ENCODE results near the gene MCF2L. TPM values are rescaled to one million over a fixed set of nuclear protein-coding genes. Genes with fewer than 3 reads are reported as not detected.

MCF2L gene
- polyA plus RNA-seq, 1 experiment, result 0.02 TPM

DNA sequence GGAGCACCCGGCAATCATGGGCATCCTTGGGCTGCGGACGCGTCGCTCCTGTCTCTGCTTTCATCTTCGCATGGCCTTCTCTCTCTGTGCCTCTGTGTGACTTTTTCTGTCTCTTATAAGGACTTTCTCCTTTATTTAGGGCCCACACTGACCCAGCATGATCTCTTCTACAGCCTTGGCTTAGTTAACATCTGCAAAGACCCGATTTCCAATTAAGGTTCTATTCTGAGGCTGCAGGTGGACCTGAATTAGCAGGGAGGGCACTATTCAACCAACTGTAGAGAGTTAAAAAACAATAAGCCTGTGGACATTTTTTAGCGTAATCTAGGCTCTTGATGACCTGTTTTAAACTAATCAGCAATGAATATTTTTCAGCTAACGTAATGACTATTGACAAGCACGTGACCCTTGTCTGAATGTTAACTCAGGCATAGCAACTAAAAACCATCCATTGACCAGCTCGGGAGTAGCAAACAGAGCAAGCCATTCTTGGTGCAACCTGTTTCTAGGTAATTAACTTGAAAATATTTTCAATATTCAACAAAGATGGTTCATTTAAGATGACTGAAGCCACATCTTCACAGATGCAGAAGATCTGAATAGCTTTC, 168.8 kb downstream of the MCF2L start:
- H3K36me3 ChIP-seq (ENCODE audit: control insufficient read depth, insufficient read depth, low read length), result peaks cover 4% of the 10 kb centered on the region
- POLR2A ChIA-PET, result no interaction called here
- no peak overlapping the region for H3K4me3 ChIP-seq (ENCODE audit: low read depth, low read length)
- H3K27me3 ChIP-seq (ENCODE audit: control insufficient read depth, insufficient read depth, low read length), result no peaks in the 10 kb centered on the region
- no peak for DNase-seq (ENCODE audit: low read depth)
- TF ChIP-seq, protein P1, sequence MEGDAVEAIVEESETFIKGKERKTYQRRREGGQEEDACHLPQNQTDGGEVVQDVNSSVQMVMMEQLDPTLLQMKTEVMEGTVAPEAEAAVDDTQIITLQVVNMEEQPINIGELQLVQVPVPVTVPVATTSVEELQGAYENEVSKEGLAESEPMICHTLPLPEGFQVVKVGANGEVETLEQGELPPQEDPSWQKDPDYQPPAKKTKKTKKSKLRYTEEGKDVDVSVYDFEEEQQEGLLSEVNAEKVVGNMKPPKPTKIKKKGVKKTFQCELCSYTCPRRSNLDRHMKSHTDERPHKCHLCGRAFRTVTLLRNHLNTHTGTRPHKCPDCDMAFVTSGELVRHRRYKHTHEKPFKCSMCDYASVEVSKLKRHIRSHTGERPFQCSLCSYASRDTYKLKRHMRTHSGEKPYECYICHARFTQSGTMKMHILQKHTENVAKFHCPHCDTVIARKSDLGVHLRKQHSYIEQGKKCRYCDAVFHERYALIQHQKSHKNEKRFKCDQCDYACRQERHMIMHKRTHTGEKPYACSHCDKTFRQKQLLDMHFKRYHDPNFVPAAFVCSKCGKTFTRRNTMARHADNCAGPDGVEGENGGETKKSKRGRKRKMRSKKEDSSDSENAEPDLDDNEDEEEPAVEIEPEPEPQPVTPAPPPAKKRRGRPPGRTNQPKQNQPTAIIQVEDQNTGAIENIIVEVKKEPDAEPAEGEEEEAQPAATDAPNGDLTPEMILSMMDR (IDR thresholded peaks at IDR 0.05; ENCODE audit: insufficient read depth, low read depth, low read length), result no peak
- CTCF ChIA-PET, result no interaction called here

DNA sequence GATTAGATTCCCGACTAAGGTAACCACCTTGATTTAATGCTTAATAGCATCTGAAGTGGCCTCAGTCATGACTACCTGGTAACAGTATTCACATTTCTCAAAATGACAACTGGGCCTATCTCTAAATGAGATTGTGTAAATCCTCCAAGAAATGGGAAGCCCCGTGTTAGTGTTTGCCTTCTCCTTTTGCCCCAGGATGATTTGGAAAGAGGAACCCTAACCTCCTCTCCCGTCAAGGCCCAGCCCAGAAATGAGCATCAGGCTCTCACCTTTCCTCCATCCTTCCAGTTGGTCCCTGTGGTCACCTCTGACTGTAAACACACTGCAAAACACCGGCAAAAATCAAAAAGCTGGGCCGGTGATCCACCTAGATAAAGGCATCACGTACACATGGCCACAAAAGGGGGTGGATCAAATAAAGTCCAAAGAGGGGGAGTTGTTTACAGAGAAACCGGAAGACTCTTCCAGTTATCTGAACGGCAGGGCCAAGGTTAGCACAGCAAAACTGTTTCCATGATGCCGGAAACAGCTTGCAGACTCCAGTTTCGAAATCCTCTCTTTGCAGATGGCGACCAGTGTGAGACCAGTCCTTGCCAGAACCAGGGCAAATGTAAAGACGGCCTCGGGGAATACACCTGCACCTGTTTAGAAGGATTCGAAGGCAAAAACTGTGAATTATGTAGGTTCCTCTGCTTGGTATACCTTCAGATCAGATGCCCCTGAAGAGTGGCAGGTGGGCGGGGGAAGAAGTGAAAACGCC, 170.0 kb downstream of the MCF2L start:
- POLR2A ChIA-PET, result no interaction called here
- no peak overlapping the region for H3K4me3 ChIP-seq (ENCODE audit: low read depth, low read length)
- DNase-seq (ENCODE audit: low read depth), result no peak
- TF ChIP-seq, protein P1 (IDR thresholded peaks at IDR 0.05; ENCODE audit: insufficient read depth, low read depth, low read length), result no peak
- H3K36me3 ChIP-seq (ENCODE audit: control insufficient read depth, insufficient read depth, low read length), result peaks cover 4% of the 10 kb centered on the region
- H3K27me3 ChIP-seq (ENCODE audit: control insufficient read depth, insufficient read depth, low read length), result no peaks in the 10 kb centered on the region
- CTCF ChIA-PET, result no interaction called here

GRCh38 chr13:113139577-113139976, 170.6 kb downstream of the MCF2L start:
- CTCF ChIA-PET, result no interaction called here
- H3K27me3 ChIP-seq (ENCODE audit: control insufficient read depth, insufficient read depth, low read length), result no peaks in the 10 kb centered on the region
- POLR2A ChIA-PET, result no interaction called here
- TF ChIP-seq, protein P1 (IDR thresholded peaks at IDR 0.05; ENCODE audit: insufficient read depth, low read depth, low read length), result no peak
- H3K36me3 ChIP-seq (ENCODE audit: control insufficient read depth, insufficient read depth, low read length), result peaks cover 4% of the 10 kb centered on the region
- no peak overlapping the region for H3K4me3 ChIP-seq (ENCODE audit: low read depth, low read length)
- DNase-seq (ENCODE audit: low read depth), result no peak

DNA sequence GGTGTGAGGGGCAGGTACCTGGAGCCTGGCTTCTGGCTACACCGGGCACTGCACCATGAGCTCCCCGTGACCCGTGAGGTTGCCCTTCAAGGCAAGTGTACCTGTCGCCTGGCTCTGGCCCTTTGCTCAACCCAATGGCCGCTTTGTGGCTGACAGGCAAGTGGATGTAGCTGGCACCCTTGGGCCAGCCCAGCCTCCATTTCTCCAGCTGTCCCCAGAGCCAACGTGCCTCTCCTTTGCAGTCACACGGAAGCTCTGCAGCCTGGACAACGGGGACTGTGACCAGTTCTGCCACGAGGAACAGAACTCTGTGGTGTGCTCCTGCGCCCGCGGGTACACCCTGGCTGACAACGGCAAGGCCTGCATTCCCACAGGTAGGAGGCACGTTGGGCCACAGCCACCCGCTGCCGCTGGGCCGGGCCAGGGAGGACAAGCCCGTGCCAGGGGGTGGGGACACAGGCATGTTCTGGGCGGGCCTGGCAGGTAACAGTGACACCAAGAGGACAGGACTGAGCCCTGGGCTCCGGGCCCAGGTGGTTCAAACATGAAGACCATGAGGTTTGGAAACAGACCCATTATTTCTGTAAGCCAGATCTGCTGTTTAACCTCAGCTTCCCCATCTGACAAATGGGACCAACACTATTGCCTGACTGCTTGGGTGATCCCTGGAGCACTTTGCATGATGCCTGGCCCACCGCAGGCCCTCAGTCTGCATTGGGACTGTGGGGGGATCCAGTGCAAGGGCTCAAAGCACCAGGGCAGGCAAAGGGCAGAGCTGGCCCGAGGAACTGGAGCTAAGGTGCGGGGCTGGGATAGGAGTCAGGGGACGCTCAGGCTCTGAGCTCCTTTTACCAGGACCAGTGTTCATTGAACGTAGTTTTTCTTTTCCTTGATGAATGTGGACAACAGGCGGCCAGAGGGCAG, 171.9 kb downstream of the MCF2L start:
- Histone ChIP-seq H3K27me3 (ENCODE audit: control insufficient read depth, insufficient read depth, low read length) (no peaks in the 10 kb centered on the region), H3K36me3 (ENCODE audit: control insufficient read depth, insufficient read depth, low read length) (peaks cover 4% of the 10 kb centered on the region), H3K4me3 (ENCODE audit: low read depth, low read length) (no peak overlapping the region)
- TF ChIP-seq, protein P1 (IDR thresholded peaks at IDR 0.05; ENCODE audit: insufficient read depth, low read depth, low read length), result no peak
- CTCF ChIA-PET, result no interaction called here
- DNase-seq (ENCODE audit: low read depth), result no peak
- POLR2A ChIA-PET, result no interaction called here

DNA sequence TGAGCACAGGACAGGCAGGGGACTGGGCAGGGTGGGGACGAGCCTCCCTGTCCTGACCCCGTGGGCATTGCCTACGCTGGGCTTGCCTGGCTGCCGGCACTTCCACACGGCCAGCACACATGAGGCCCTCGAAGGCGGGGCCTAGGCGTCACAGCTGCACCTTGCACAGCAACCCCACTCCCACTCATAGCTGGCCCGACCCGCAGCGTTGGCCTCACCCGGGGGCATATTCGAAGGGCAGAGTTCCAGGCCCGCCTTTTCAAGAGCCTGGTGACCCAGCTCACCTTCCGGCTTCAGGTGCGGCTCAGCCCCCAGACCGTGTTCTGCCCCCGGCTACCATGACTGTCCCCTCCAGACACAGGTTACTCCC, 172.6 kb downstream of the MCF2L start:
- H3K4me3 ChIP-seq (ENCODE audit: low read depth, low read length), result no peak overlapping the region
- TF ChIP-seq, protein P1 (IDR thresholded peaks at IDR 0.05; ENCODE audit: insufficient read depth, low read depth, low read length), result no peak
- H3K36me3 ChIP-seq (ENCODE audit: control insufficient read depth, insufficient read depth, low read length), result peaks cover 4% of the 10 kb centered on the region
- CTCF ChIA-PET, result no interaction called here
- no peaks in the 10 kb centered on the region for H3K27me3 ChIP-seq (ENCODE audit: control insufficient read depth, insufficient read depth, low read length)
- no peak for DNase-seq (ENCODE audit: low read depth)
- POLR2A ChIA-PET, result no interaction called here
